GM23248 (cell line): ENCODE results near the gene THAP3.

Source experiments
- EZH2 ChIP-seq: fragments of 200-600 bp; sonication (generic); IDR thresholded peaks from 2 replicates; pipeline ENCODE4 v1.6.1; 2018; ENCODE audit warnings: antibody characterized with exemption, mild to moderate bottlenecking; ENCODE audit not compliant: insufficient read depth, poor library complexity, severe bottlenecking
- EZH2phosphoT487 ChIP-seq: fragments of 200-600 bp; sonication (generic); IDR thresholded peaks from 2 replicates; pipeline ENCODE4 v1.6.1; 2018; ENCODE audit warnings: antibody characterized with exemption, moderate library complexity, mild to moderate bottlenecking, low read depth; ENCODE audit not compliant: insufficient read depth

GRCh38 chr1:6603238-6603914 is 21.3 kb upstream of the THAP3 start:
- TF ChIP-seq EZH2 (no peak), EZH2phosphoT487 (no peak)
